ENCODE measurements around the gene UNCX.
"Not testable (repeated sequence)": the region's sequence is repeated elsewhere in the genome, so short reads cannot be mapped to it uniquely, and the experiment has no call there.

Gene UNCX

GRCh38 chr7:1275451-1276381 lies 43.0 kb downstream of the UNCX start:
- H3K4me3 ChIP-seq (ENCODE audit: low read length), result no peak overlapping the region
- TF ChIP-seq, protein P1, sequence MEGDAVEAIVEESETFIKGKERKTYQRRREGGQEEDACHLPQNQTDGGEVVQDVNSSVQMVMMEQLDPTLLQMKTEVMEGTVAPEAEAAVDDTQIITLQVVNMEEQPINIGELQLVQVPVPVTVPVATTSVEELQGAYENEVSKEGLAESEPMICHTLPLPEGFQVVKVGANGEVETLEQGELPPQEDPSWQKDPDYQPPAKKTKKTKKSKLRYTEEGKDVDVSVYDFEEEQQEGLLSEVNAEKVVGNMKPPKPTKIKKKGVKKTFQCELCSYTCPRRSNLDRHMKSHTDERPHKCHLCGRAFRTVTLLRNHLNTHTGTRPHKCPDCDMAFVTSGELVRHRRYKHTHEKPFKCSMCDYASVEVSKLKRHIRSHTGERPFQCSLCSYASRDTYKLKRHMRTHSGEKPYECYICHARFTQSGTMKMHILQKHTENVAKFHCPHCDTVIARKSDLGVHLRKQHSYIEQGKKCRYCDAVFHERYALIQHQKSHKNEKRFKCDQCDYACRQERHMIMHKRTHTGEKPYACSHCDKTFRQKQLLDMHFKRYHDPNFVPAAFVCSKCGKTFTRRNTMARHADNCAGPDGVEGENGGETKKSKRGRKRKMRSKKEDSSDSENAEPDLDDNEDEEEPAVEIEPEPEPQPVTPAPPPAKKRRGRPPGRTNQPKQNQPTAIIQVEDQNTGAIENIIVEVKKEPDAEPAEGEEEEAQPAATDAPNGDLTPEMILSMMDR (IDR thresholded peaks at IDR 0.05; ENCODE audit: insufficient read depth, low read depth, low read length, missing control alignments), result no peak
- DNase-seq (ENCODE audit: low read depth), result no peak

DNA sequence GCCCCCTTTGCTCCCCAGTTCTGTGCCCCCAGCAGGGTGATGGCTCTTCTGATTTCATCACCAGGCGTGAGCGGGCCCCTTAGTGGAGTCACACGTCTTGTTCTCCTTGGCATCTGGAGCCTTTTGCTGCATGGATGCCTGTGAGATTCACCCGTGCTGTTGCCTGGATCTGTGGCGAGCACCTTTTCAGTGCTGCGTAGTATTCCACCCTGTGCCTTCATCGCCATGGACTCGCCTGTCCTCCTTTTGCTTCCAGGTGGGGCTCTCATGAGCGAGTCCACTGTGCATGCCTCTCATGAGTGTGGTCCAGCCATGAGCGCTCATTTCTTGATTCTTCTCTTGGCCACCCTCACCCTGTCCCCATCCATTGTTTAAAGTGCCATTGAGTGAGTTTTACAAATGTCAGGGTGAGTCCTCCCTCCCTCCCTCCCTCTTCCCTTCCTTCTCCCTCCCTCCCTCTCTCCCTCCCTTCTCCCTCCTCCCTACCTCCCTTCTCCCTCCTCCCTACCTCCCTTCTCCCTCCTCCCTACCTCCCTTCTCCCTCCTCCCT lies 44.0 kb downstream of the UNCX start:
- no peak overlapping the region for H3K4me3 ChIP-seq (ENCODE audit: low read length)
- DNase-seq (ENCODE audit: low read depth), result no peak
- TF ChIP-seq, protein P1 (IDR thresholded peaks at IDR 0.05; ENCODE audit: insufficient read depth, low read depth, low read length, missing control alignments), result no peak

DNA sequence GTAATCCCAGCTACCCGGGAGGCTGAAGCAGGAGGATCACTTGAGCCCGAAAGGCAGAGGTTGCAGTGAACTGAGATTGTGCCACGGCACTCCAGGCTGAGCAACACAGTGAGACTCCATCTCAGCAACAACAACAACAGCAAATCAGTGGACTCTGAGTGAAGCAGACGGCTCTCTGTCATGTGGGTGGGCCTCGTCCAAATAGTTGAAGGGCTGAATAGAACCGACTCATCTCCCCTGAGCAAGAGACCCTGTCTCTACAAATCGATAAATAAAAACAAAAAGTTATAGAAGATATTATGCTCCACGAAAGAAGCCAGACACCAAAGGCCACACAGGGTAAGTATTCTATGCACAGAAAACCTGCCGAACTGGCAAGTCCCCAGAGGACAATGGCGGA lies 45.9 kb downstream of the UNCX start:
- DNase-seq (ENCODE audit: low read depth), result no peak
- TF ChIP-seq, protein P1 (IDR thresholded peaks at IDR 0.05; ENCODE audit: insufficient read depth, low read depth, low read length, missing control alignments), result no peak

DNA sequence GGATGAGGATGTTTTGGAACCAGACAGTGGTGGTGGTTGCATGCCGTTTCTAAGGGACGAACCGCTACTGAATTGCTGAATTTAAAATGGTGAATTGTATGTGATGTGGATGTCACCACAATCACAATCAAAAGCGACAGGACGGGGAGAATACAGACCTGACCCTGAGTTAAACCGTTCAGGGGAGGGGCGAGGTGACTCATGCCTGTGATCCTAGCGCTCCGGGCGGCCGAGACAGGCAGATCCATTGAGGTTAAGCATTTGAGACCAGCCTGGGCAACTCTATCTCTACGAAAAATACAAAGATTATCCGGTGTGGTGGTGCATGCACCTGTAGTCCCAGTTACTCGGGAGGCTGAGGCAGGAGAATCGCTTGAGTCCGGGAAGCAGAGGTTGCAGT lies 46.4 kb downstream of the UNCX start:
- DNase-seq (ENCODE audit: low read depth), result no peak
- H3K4me3 ChIP-seq (ENCODE audit: low read length), result no peak overlapping the region
- TF ChIP-seq, protein P1 (IDR thresholded peaks at IDR 0.05; ENCODE audit: insufficient read depth, low read depth, low read length, missing control alignments), result no peak

More for the DNA sequence above, 45.9 kb downstream of the UNCX start:
- no peak overlapping the region for H3K4me3 ChIP-seq (ENCODE audit: low read length)

GRCh38 chr7:1279895-1280294 lies 47.2 kb downstream of the UNCX start:
- not testable (repeated sequence) for DNase-seq (ENCODE audit: low read depth); H3K4me3 ChIP-seq (ENCODE audit: low read length)

DNA sequence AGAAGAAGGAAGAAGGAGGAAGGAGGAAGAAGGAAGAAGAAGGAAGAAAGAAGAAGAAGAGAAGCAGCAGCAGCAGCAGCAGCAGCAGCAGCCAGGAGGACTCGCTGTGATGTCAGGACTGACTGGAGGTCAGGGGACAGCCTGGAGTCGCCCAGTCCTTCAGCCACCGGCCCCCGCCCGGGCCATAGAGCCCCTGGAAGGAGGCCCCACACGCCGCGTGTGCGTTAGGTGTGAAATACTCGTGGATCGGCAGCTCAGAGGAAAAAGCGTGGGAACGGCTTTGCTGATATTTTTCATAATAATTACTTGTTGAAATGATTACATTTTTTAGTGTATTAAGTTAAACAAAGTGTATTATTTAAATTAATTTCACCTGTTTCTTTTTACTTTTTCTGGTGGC lies 48.4 kb downstream of the UNCX start:
- no peak overlapping the region for H3K4me3 ChIP-seq (ENCODE audit: low read length)
- no peak for DNase-seq (ENCODE audit: low read depth)
- TF ChIP-seq, protein P1 (IDR thresholded peaks at IDR 0.05; ENCODE audit: insufficient read depth, low read depth, low read length, missing control alignments), result no peak

- no peak overlapping the region for H3K4me3 ChIP-seq (ENCODE audit: low read length)
- TF ChIP-seq, protein P1 (IDR thresholded peaks at IDR 0.05; ENCODE audit: insufficient read depth, low read depth, low read length, missing control alignments), result no peak
- no peak for DNase-seq (ENCODE audit: low read depth)
These were observed 50.0 kb downstream of the UNCX start for GRCh38 chr7:1282679-1283078.

Measured in epithelial cell of esophagus (primary cell).